ENCODE measurements around the gene NUP62. TPM values are rescaled to one million over a fixed set of nuclear protein-coding genes. Genes with fewer than 3 reads are reported as not detected.
"Not testable (repeated sequence)": the region's sequence is repeated elsewhere in the genome, so short reads cannot be mapped to it uniquely, and the experiment has no call there.

Gene NUP62
- total RNA-seq, 1 experiment from 2014 or later = 127 TPM

DNA sequence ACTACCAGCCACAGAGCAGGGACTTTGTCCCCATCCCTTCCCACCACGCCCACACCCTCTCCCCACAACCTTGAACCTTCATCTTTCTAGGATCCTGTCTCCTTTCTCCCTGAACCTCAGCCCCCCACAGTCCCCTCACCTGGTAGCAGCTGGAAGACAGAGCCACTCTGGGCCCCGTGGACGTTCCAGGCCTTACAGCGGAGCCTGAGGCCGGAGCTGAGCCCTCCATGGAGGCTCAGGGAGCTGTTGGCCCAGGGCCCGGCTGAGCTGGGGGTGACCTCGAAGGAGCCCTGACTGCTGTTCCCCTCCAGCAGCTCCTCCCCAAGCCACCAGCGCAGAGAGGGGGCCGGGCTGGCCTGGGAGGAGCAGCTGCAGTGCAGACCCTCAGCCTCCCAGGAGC lies 28.8 kb upstream of the NUP62 start:
- H4K20me1 ChIP-seq (ENCODE audit: control insufficient read depth, insufficient read depth, insufficient read length); H3K23me2 ChIP-seq (ENCODE audit: insufficient read length, low read depth, low read length, poor library complexity, severe bottlenecking); H2AFZ ChIP-seq (ENCODE audit: low read length); H3K79me2 ChIP-seq (ENCODE audit: insufficient read depth, low read length); H4K5ac ChIP-seq (ENCODE audit: insufficient read length, low read depth, low read length); H3K9me3 Mint-ChIP-seq; H3K9ac ChIP-seq (ENCODE audit: extremely low read depth, insufficient read length, low read length); H3T11ph ChIP-seq (ENCODE audit: low read length); H2BK5ac ChIP-seq (ENCODE audit: insufficient read length, low read length); DNase-seq; H3K27me3 ChIP-seq (ENCODE audit: insufficient read depth, low read length); H2BK120ac ChIP-seq (ENCODE audit: low read depth, low read length, poor library complexity, severe bottlenecking); H3K9me3 ChIP-seq (ENCODE audit: control insufficient read depth, low read depth, low read length); H3K79me1 ChIP-seq (ENCODE audit: insufficient read depth, low read depth, low read length, poor library complexity, severe bottlenecking); H2BK12ac ChIP-seq (ENCODE audit: insufficient read length, low read depth, low read length); H2BK15ac ChIP-seq (ENCODE audit: low read depth, low read length); H4K8ac ChIP-seq (replicated peaks; ENCODE audit: insufficient read length, low read depth, low read length); H3K23ac ChIP-seq (ENCODE audit: insufficient read length, low read depth, low read length); H3K4me1 ChIP-seq (ENCODE audit: insufficient read depth, low read length); H3K4me2 ChIP-seq (ENCODE audit: insufficient read depth, insufficient read length, low read length); H3K4ac ChIP-seq (ENCODE audit: low read depth, low read length); H2AK5ac ChIP-seq (ENCODE audit: insufficient read length, low read length); H3K27me3 Mint-ChIP-seq (ENCODE audit: low read depth); H4K91ac ChIP-seq (ENCODE audit: insufficient read length, low read depth, low read length); H3K27ac ChIP-seq (ENCODE audit: insufficient read length, low read depth, low read length); H3K36me3 Mint-ChIP-seq (ENCODE audit: insufficient read depth in 1 of 3, low read depth in 3 of 3); H3K56ac ChIP-seq (ENCODE audit: insufficient read length, low read depth, low read length): not testable (repeated sequence)
- peak overlapping the region in 1 of 2 experiments; percentile 54; a peak in 2 of 5 replicates for H3K4me3 Mint-ChIP-seq
- H3K27ac Mint-ChIP-seq = peak overlapping the region in 1 of 3 experiments; percentile 85; a peak in 2 of 7 replicates
- WGBS (ENCODE audit: extremely low coverage, insufficient read length, low lambda C conversion rate) = no CpG with 5 or more reads among the region's 9 CpGs
- Histone ChIP-seq H2BK20ac (ENCODE audit: low read depth, low read length, poor library complexity, severe bottlenecking) (peak overlapping the region; percentile 83), H3K14ac (ENCODE audit: insufficient read depth, low read length) (peak overlapping the region; percentile 68; the same call in 1 of the 2 replicates), H3K18ac (ENCODE audit: insufficient read length, low read depth, low read length) (peak overlapping the region; percentile 87)
- H3K4me1 Mint-ChIP-seq = peaks cover 22 to 41% of the 10 kb centered on the region in 2 experiments
